ENCODE data around the gene CADM1. TPM values are rescaled to one million over a fixed set of nuclear protein-coding genes. Genes with fewer than 3 reads are reported as not detected.

Gene CADM1
- total and polyA plus RNA-seq, 2 experiments from 2014 or later: 16.5 to 18.0 TPM

GRCh38 chr11:115496892-115497291, 7.3 kb downstream of the CADM1 start:
- TF ChIP-seq EZH2 (IDR thresholded peaks at IDR 0.05; ENCODE audit: low read depth, unreplicated experiment) (no peak), ETS1 (IDR thresholded peaks at IDR 0.05) (no peak), ZNF331 (CRISPR knock-in tag; IDR thresholded peaks at IDR 0.05; ENCODE audit: low read depth) (no peak), CTCF (conservative IDR thresholded peaks at IDR 0.05; ENCODE audit: low read depth in 2 of 2) (no peak), NANOG (IDR thresholded peaks at IDR 0.05; ENCODE audit: borderline replicate concordance) (no peak)
- H3K36me3 ChIP-seq (ENCODE audit: insufficient read depth): no peaks in the 10 kb centered on the region
- peaks cover 33% of the 10 kb centered on the region for H3K4me1 Mint-ChIP-seq
- no peak for DNase-seq (ENCODE audit: low spot score)
- no peak overlapping the region for H3K4me3 Mint-ChIP-seq
- peaks cover 50% of the 10 kb centered on the region for H3K4me1 ChIP-seq (ENCODE audit: insufficient read depth)
- H3K9me2 ChIP-seq (ENCODE audit: insufficient read depth): no peaks in the 10 kb centered on the region
- peaks cover 4% of the 10 kb centered on the region; the same call in 1 of the 2 replicates for H3K79me2 ChIP-seq (replicated peaks; ENCODE audit: insufficient read depth)
- H2AFZ ChIP-seq: no peak overlapping the region
- 0 out of 2 replicates have a peak overlapping the region, but pooled peaks have one; percentile 26 for H3K4me2 ChIP-seq
- H4K20me1 ChIP-seq (replicated peaks; ENCODE audit: insufficient read depth): peaks cover 20% of the 10 kb centered on the region
- H3K27me3 Mint-ChIP-seq (ENCODE audit: insufficient read depth, low read depth, poor library complexity): peaks cover 3% of the 10 kb centered on the region
- H3K27ac ChIP-seq (ENCODE audit: low read depth): no peak overlapping the region
- H3K27ac Mint-ChIP-seq: no peak overlapping the region
- H3K9me3 Mint-ChIP-seq: no peaks in the 10 kb centered on the region
- H3F3A ChIP-seq (replicated peaks; ENCODE audit: low read depth): no peaks in the 10 kb centered on the region; the same call in 1 of the 2 replicates
- ATAC-seq: no peak; the same call in 2 of the 3 replicates
- H3K36me3 Mint-ChIP-seq (ENCODE audit: low read depth): no peaks in the 10 kb centered on the region
- peaks cover 35% of the 10 kb centered on the region for H3K27me3 ChIP-seq (ENCODE audit: insufficient read depth)
- H3K4me3 ChIP-seq: no peak overlapping the region

GRCh38 chr11:115493905-115494304, 10.3 kb downstream of the CADM1 start:
- H2AFZ ChIP-seq: no peak overlapping the region
- ATAC-seq (no peak), DNase-seq (ENCODE audit: low spot score) (no peak)
- Mint-ChIP-seq H3K4me1 (peaks cover 33% of the 10 kb centered on the region), H3K36me3 (ENCODE audit: low read depth) (no peaks in the 10 kb centered on the region), H3K27ac (no peak overlapping the region), H3K9me3 (no peaks in the 10 kb centered on the region), H3K27me3 (ENCODE audit: insufficient read depth, low read depth, poor library complexity) (no peaks in the 10 kb centered on the region), H3K4me3 (no peak overlapping the region)
- peaks cover 6% of the 10 kb centered on the region for H3K27me3 ChIP-seq (ENCODE audit: insufficient read depth)
- H3K4me3 ChIP-seq: no peak overlapping the region
- H3K36me3 ChIP-seq (ENCODE audit: insufficient read depth): no peaks in the 10 kb centered on the region
- H3K79me2 ChIP-seq (replicated peaks; ENCODE audit: insufficient read depth): no peaks in the 10 kb centered on the region
- no peak overlapping the region for H3K27ac ChIP-seq (ENCODE audit: low read depth)
- no peaks in the 10 kb centered on the region; the same call in 1 of the 2 replicates for H4K20me1 ChIP-seq (replicated peaks; ENCODE audit: insufficient read depth)
- H3K9me2 ChIP-seq (ENCODE audit: insufficient read depth): 0 out of 2 replicates have a peak, but pooled peaks cover 7% of the 10 kb centered on the region
- H3F3A ChIP-seq (replicated peaks; ENCODE audit: low read depth): no peaks in the 10 kb centered on the region
- no peak overlapping the region for H3K4me2 ChIP-seq
- H3K4me1 ChIP-seq (ENCODE audit: insufficient read depth): peaks cover 25% of the 10 kb centered on the region
- TF ChIP-seq EZH2phosphoT487 (IDR thresholded peaks at IDR 0.05; ENCODE audit: unreplicated experiment): no peak
- no peak for TF ChIP-seq CTCF (conservative IDR thresholded peaks at IDR 0.05; ENCODE audit: low read depth in 2 of 2)
- TF ChIP-seq ZNF462 (CRISPR knock-in tag; IDR thresholded peaks at IDR 0.05): no peak
- TF ChIP-seq STAT1 (IDR thresholded peaks at IDR 0.05; ENCODE audit: unreplicated experiment): no peak
- no peak for TF ChIP-seq ZNF331 (CRISPR knock-in tag; IDR thresholded peaks at IDR 0.05; ENCODE audit: low read depth)
- TF ChIP-seq CREB1 (CRISPR knock-in tag; IDR thresholded peaks at IDR 0.05; ENCODE audit: low read depth): no peak
